Aorta (tissue), 5 donors: ENCODE data around the gene MCTP1. TPM values are rescaled to one million over a fixed set of nuclear protein-coding genes. Genes with fewer than 3 reads are reported as not detected.
A peak's percentile ranks its signal among the peaks of the same experiment; 100 is the strongest.

ENCODE experiments used
- ATAC-seq: fragments of 200-7000 bp; cut with Tn5 transposase; one replicate; pipeline ENCODE4 v1.9.1; 2022; ENCODE audit warnings: moderate library complexity; ENCODE audit not compliant: low FRiP score
- DNase-seq, 2 donors: peaks; one replicate each; pipeline ENCODE4 v3.0.0-alpha.2; 2020
- H3K27ac ChIP-seq, 2 donors: one replicate each; pipeline ENCODE4 v1.5.1; 2013; ENCODE audit warnings: low read length in 2 of 2, mild to moderate bottlenecking in 2 of 2, moderate library complexity in 2 of 2, control low read depth in 1 of 2, inconsistent platforms in 1 of 2, low read depth in 1 of 2
- H3K27me3 ChIP-seq, 2 donors: one replicate each; pipeline ENCODE4 v1.6.1; 2013; ENCODE audit warnings: control low read depth in 1 of 2, low read length in 1 of 2, mild to moderate bottlenecking in 1 of 2, moderate library complexity in 1 of 2; ENCODE audit not compliant: insufficient read depth in 2 of 2, control insufficient read depth in 1 of 2
- H3K36me3 ChIP-seq, 2 donors: one replicate each; pipeline ENCODE4 v1.6.1; 2013; ENCODE audit warnings: control low read depth in 1 of 2, low read length in 1 of 2, mild to moderate bottlenecking in 1 of 2; ENCODE audit not compliant: insufficient read depth in 2 of 2, control insufficient read depth in 1 of 2
- H3K4me1 ChIP-seq, 2 donors: one replicate each; pipeline ENCODE4 v1.6.1; 2013; ENCODE audit warnings: low read length in 2 of 2, control low read depth in 1 of 2, mild to moderate bottlenecking in 1 of 2, moderate library complexity in 1 of 2; ENCODE audit not compliant: insufficient read depth in 2 of 2, control insufficient read depth in 1 of 2
- H3K4me3 ChIP-seq, 2 donors: one replicate each; pipeline ENCODE4 v1.5.1; 2013; ENCODE audit warnings: low read length in 2 of 2, control low read depth in 1 of 2, mild to moderate bottlenecking in 1 of 2
- H3K9me3 ChIP-seq: one replicate; pipeline ENCODE4 v1.6.1; 2013; ENCODE audit warnings: mild to moderate bottlenecking, low read length; ENCODE audit not compliant: control insufficient read depth
- WGBS, 2 donors: extraction: QIAGEN DNeasy Blood & Tissue Kit; methylation state at CpG; one replicate each; pipeline ENCODE4 v1.1.7; 2013; 5-methylcytosine and 5-hydroxymethylcytosine counted together
- intact Hi-C, 2 donors: fragments of 100-400 bp; cut with DNase I; formaldehyde crosslinking; loops; one replicate each; pipeline versions ENCODE4 v1.14.2 to v1.15.0; 2022
- polyA plus RNA-seq, 2 donors: library from polyadenylated mRNA; stranded (reverse); fragments of 200-250 nt; gene quantifications; one replicate each; pipeline ENCODE4 v1.2.3, GENCODE V29; 2013
- total RNA-seq, 2 donors: library from RNA; stranded (reverse); fragmentation: NEBNext Ultra II Directional; extraction: Animal tissue kit (Norgen Biotek cat#: 25700); gene quantifications; one replicate each; pipeline ENCODE4 v1.2.1, GENCODE V29; 2021
- donor health status: healthy with polysubstance abuse.
- donor health status: Bipolar disorder and iron deficiency.
- donor health status: DM: no; HTN: no; CAD: no.
- donor health status: DM: no; HTN: no; CAD: no.
- donor health status: DM: yes; HTN: yes; CAD: no.

The MCTP1 gene
- total and polyA plus RNA-seq, 4 donors, result 0.43 to 103 (median 17.2) TPM

GRCh38 chr5:95063492-95063891 is 221.4 kb downstream of the MCTP1 start:
- no peaks in the 10 kb centered on the region for H3K36me3 ChIP-seq
- ATAC-seq, result no peak
- H3K27ac ChIP-seq, result no peak overlapping the region
- intact Hi-C loops, result no loop called here
- no peak overlapping the region for H3K4me3 ChIP-seq
- H3K9me3 ChIP-seq, result no peaks in the 10 kb centered on the region
- no peaks in the 10 kb centered on the region for H3K27me3 ChIP-seq
- H3K4me1 ChIP-seq, result no peaks in the 10 kb centered on the region
- DNase-seq, result no peak
- WGBS, 2 donors, result 79 to 81% methylated on average over 2 of the region's 2 CpGs

GRCh38 chr5:95060098-95060497 is 224.8 kb downstream of the MCTP1 start:
- ATAC-seq, result peak; percentile 26
- no peak for DNase-seq
- no peaks in the 10 kb centered on the region for H3K9me3 ChIP-seq
- H3K4me1 ChIP-seq, result no peaks in the 10 kb centered on the region
- H3K27me3 ChIP-seq, result no peaks in the 10 kb centered on the region
- H3K36me3 ChIP-seq, result no peaks in the 10 kb centered on the region
- no peak overlapping the region for H3K4me3 ChIP-seq
- WGBS, 2 donors, result 39% methylated on average over 2 of the region's 2 CpGs
- intact Hi-C loops, result no loop called here
- no peak overlapping the region for H3K27ac ChIP-seq

GRCh38 chr5:95059636-95060035 is 225.3 kb downstream of the MCTP1 start:
- Histone ChIP-seq H3K36me3 (no peaks in the 10 kb centered on the region), H3K9me3 (no peaks in the 10 kb centered on the region), H3K27ac (no peak overlapping the region), H3K4me1 (no peaks in the 10 kb centered on the region), H3K27me3 (no peaks in the 10 kb centered on the region), H3K4me3 (no peak overlapping the region)
- intact Hi-C loops, result no loop called here
- no peak for DNase-seq
- ATAC-seq, result no peak

- Histone ChIP-seq H3K9me3 (no peaks in the 10 kb centered on the region), H3K4me3 (no peak overlapping the region), H3K27ac (no peak overlapping the region), H3K36me3 (no peaks in the 10 kb centered on the region), H3K4me1 (no peaks in the 10 kb centered on the region), H3K27me3 (no peaks in the 10 kb centered on the region)
- DNase-seq (no peak), ATAC-seq (no peak)
- WGBS, 2 donors, result 79 to 85% methylated on average over 5 of the region's 5 CpGs
- intact Hi-C loops, result no loop called here
Measured at GRCh38 chr5:95057615-95058014, 227.3 kb downstream of the MCTP1 start.

GRCh38 chr5:95053253-95053652 is 231.6 kb downstream of the MCTP1 start:
- intact Hi-C loops, result no loop called here
- DNase-seq (no peak), ATAC-seq (no peak)
- Histone ChIP-seq H3K36me3 (no peaks in the 10 kb centered on the region), H3K27me3 (no peaks in the 10 kb centered on the region), H3K4me1 (no peaks in the 10 kb centered on the region), H3K27ac (no peak overlapping the region), H3K4me3 (no peak overlapping the region), H3K9me3 (no peaks in the 10 kb centered on the region)
- 89 to 93% methylated on average over 7 of the region's 7 CpGs for WGBS, 2 donors

- Histone ChIP-seq H3K9me3 (no peaks in the 10 kb centered on the region), H3K27ac (no peak overlapping the region), H3K27me3 (no peaks in the 10 kb centered on the region), H3K36me3 (no peaks in the 10 kb centered on the region), H3K4me3 (no peak overlapping the region), H3K4me1 (no peaks in the 10 kb centered on the region)
- DNase-seq (no peak), ATAC-seq (no peak)
- intact Hi-C loops, result no loop called here
- 52 to 68% methylated on average over 1 of the region's 1 CpG for WGBS, 2 donors
Measured at GRCh38 chr5:95050708-95051107, 234.2 kb downstream of the MCTP1 start.

- Histone ChIP-seq H3K9me3 (no peaks in the 10 kb centered on the region), H3K36me3 (no peaks in the 10 kb centered on the region), H3K27me3 (no peaks in the 10 kb centered on the region), H3K4me3 (no peak overlapping the region), H3K27ac (no peak overlapping the region), H3K4me1 (no peaks in the 10 kb centered on the region)
- DNase-seq, result no peak
- no peak for ATAC-seq
- intact Hi-C loops, result no loop called here
- WGBS, 2 donors, result 71 to 76% methylated on average over 1 of the region's 1 CpG
Measured at GRCh38 chr5:95048628-95049027, 236.3 kb downstream of the MCTP1 start.

GRCh38 chr5:95045181-95045965 is 239.5 kb downstream of the MCTP1 start:
- no peaks in the 10 kb centered on the region for H3K27me3 ChIP-seq
- 11 to 12% methylated on average over 5 of the region's 5 CpGs for WGBS, 2 donors
- H3K4me3 ChIP-seq, result no peak overlapping the region
- ATAC-seq (no peak), DNase-seq (no peak)
- peaks cover 2% of the 10 kb centered on the region for H3K9me3 ChIP-seq
- no peaks in the 10 kb centered on the region for H3K36me3 ChIP-seq
- no peaks in the 10 kb centered on the region for H3K4me1 ChIP-seq
- H3K27ac ChIP-seq, result no peak overlapping the region
- intact Hi-C loops, result no loop called here

GRCh38 chr5:95044096-95044495 is 240.8 kb downstream of the MCTP1 start:
- Histone ChIP-seq H3K27ac (no peak overlapping the region), H3K9me3 (peaks cover 2% of the 10 kb centered on the region), H3K36me3 (no peaks in the 10 kb centered on the region), H3K4me3 (no peak overlapping the region), H3K27me3 (no peaks in the 10 kb centered on the region), H3K4me1 (no peaks in the 10 kb centered on the region)
- ATAC-seq (no peak), DNase-seq (no peak)
- intact Hi-C loops, result no loop called here
- WGBS, 2 donors, result 67 to 69% methylated on average over 2 of the region's 2 CpGs
